Neural crest cell (in vitro differentiated cells): ENCODE measurements around the gene IPCEF1. TPM values are rescaled to one million over a fixed set of nuclear protein-coding genes. Genes with fewer than 3 reads are reported as not detected.

Experiments
- DNase-seq: peaks from one replicate; pipeline ENCODE4 v3.0.0; 2021; ENCODE audit warnings: low read depth, mixed read lengths, low spot score
- H3K27ac Mint-ChIP-seq: one replicate; pipeline ENCODE4 v1.8.0; 2021; ENCODE audit warnings: mild to moderate bottlenecking, mixed read lengths; ENCODE audit not compliant: unreplicated experiment
- H3K27me3 Mint-ChIP-seq: 2 replicates; pipeline ENCODE4 v1.8.0; 2021; ENCODE audit warnings: low read depth, mild to moderate bottlenecking, mixed read lengths
- H3K36me3 Mint-ChIP-seq: 2 replicates; pipeline ENCODE4 v1.8.0; 2021; ENCODE audit warnings: low read depth, mild to moderate bottlenecking, mixed read lengths
- H3K4me1 Mint-ChIP-seq: 2 replicates; pipeline ENCODE4 v1.8.0; 2021; ENCODE audit warnings: mixed read lengths
- H3K4me3 Mint-ChIP-seq: one replicate; pipeline ENCODE4 v1.8.0; 2021; ENCODE audit warnings: mild to moderate bottlenecking, mixed read lengths
- H3K9me3 Mint-ChIP-seq: 2 replicates; pipeline ENCODE4 v1.8.0; 2021; ENCODE audit warnings: mixed read lengths
- total RNA-seq: library from RNA; stranded (reverse); gene quantifications from 2 replicates; pipeline ENCODE4 v1.2.1, GENCODE V29; 2021
- TF ChIP-seq, protein P1 (sequence below): fragments of 200-600 bp; sonication (generic); conservative IDR thresholded peaks from 2 replicates; pipeline ENCODE4 v1.5.0; 2021; ENCODE audit warnings: antibody characterized with exemption, mild to moderate bottlenecking

IPCEF1 gene
- total RNA-seq, 1 donor from 2014 or later, result 0.28 TPM

DNA sequence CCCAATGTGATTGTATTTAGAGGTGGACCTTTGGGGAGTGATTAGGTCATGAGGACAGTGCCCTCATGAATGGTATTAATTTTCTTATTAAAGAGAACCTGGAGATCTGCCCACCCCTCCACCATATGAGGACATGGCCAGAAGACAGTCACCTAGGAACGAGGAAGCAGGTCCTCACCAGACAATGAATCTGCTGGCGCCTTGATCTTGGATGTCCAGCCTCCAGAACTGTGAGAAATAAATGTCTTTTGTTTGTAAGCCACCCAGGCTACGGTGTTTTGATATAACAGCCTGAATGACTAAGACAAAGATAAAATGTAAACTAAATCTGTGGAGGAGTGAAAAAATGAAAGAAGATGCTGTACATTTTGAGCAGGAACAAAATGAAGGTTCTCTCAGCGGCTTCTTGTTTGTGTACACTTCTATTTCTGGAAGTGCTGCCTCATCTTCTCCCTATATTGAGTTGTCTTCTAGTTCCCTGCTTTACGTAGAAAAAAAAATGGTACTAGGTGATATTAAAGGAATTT, 1.5 kb upstream of the IPCEF1 start:
- H3K36me3 Mint-ChIP-seq, result no peaks in the 10 kb centered on the region
- no peak overlapping the region for H3K4me3 Mint-ChIP-seq
- DNase-seq, result no peak
- TF ChIP-seq, protein P1, sequence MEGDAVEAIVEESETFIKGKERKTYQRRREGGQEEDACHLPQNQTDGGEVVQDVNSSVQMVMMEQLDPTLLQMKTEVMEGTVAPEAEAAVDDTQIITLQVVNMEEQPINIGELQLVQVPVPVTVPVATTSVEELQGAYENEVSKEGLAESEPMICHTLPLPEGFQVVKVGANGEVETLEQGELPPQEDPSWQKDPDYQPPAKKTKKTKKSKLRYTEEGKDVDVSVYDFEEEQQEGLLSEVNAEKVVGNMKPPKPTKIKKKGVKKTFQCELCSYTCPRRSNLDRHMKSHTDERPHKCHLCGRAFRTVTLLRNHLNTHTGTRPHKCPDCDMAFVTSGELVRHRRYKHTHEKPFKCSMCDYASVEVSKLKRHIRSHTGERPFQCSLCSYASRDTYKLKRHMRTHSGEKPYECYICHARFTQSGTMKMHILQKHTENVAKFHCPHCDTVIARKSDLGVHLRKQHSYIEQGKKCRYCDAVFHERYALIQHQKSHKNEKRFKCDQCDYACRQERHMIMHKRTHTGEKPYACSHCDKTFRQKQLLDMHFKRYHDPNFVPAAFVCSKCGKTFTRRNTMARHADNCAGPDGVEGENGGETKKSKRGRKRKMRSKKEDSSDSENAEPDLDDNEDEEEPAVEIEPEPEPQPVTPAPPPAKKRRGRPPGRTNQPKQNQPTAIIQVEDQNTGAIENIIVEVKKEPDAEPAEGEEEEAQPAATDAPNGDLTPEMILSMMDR, result no peak
- H3K9me3 Mint-ChIP-seq, result no peaks in the 10 kb centered on the region
- peaks cover 13% of the 10 kb centered on the region for H3K4me1 Mint-ChIP-seq
- no peaks in the 10 kb centered on the region for H3K27me3 Mint-ChIP-seq
- H3K27ac Mint-ChIP-seq, result no peak overlapping the region

DNA sequence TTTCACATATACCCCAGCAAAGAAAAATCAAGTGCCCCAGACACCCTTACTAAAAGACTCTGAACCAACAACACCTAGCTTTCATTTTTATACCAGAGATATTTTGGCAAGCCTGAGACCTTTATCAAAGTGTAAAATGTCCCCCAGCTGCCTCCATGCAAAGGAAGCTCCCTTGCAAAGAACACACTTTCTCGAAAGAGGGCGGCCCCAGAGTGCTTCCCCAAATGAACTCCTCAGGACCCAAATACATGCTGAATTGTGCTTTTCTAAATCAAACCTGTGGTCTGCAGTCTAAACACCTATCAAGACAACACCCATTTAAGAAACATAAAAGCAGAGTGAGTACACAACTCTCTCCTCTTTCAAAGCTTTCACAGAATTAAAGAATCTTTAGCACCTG, 490 bp downstream of the IPCEF1 start:
- no peak for DNase-seq
- TF ChIP-seq, protein P1, result no peak
- no peak overlapping the region for H3K27ac Mint-ChIP-seq
- H3K36me3 Mint-ChIP-seq, result no peaks in the 10 kb centered on the region
- H3K4me1 Mint-ChIP-seq, result peaks cover 16% of the 10 kb centered on the region
- H3K9me3 Mint-ChIP-seq, result no peaks in the 10 kb centered on the region
- no peaks in the 10 kb centered on the region for H3K27me3 Mint-ChIP-seq
- no peak overlapping the region for H3K4me3 Mint-ChIP-seq

DNA sequence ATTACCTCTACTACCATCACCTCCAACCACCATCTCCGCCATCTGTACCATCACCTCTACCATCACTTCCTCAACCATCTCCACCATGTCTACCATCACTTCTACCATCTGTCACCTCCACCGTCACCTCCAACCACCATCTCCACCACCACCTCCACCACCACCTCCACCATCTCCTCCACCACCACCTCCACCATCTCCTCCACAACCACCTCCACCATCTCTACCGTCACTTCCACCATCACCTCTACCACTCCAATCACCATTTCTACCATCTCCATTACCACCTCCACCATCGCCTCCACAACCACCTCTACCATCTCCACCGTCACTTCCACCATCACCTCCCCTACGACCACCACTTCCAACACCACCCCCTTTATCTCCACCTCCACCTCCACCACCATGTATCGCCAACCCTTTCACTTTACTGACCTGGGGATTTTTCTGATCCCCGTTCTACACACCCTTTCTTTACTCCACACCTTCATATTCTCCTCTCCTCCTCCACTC, 2.3 kb downstream of the IPCEF1 start:
- H3K36me3 Mint-ChIP-seq, result no peaks in the 10 kb centered on the region
- no peak for DNase-seq
- H3K4me3 Mint-ChIP-seq, result no peak overlapping the region
- TF ChIP-seq, protein P1, result no peak
- H3K4me1 Mint-ChIP-seq, result peaks cover 17% of the 10 kb centered on the region
- no peaks in the 10 kb centered on the region for H3K27me3 Mint-ChIP-seq
- H3K9me3 Mint-ChIP-seq, result no peaks in the 10 kb centered on the region
- no peak overlapping the region for H3K27ac Mint-ChIP-seq

DNA sequence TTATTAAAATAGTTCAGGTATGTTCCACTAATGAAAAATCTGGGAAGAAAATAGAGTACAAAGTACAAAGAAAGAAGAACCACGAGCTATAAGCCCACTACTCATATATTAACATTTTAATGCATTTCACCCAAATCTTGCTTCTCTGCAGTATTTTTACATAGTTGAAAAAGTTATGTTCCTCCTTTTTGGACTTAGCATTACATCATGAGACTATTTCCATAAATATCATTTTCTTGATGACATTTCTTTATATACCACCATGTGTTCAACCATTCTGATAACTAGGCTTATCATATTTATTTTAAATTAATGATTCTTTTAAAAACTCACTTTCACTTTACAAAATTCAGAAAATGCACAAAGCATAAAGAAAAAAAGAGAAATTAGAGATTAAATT, 3.0 kb downstream of the IPCEF1 start:
- Mint-ChIP-seq H3K27ac (no peak overlapping the region), H3K27me3 (no peaks in the 10 kb centered on the region), H3K4me1 (peaks cover 11% of the 10 kb centered on the region), H3K9me3 (no peaks in the 10 kb centered on the region), H3K36me3 (no peaks in the 10 kb centered on the region), H3K4me3 (no peak overlapping the region)
- TF ChIP-seq, protein P1, result no peak
- no peak for DNase-seq

DNA sequence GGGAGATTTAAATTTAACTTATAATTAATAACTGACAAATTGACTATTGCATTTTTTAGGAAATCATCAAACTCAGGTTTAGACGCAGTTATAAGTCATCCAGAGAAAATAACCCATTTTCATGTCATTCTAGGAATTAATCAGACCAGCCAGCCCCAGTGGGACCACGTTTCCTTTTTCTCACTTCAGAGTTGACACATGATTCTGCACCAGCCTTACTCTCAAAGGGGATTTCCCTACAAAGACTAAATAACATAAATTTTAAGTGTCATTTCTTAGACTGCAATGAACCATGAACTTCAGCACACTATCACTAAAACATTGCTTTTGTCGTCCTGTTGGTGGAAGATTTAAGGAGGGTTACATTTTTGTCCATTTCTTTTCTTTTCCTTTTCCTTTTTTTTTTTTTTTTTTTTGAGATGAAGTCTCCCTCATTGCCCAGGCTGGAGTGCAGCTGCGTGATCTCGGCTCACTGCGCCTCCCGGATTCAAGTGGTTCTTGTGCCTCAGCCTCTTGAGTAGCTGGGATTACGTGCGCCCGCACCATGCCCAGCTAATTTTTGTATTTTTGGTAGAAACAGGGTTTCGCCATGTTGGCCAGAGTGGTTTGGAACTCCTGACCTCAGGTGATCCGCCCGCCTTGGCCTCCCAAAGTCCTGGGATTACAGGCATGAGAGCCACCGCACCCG, 3.6 kb downstream of the IPCEF1 start:
- Mint-ChIP-seq H3K4me3 (no peak overlapping the region), H3K4me1 (peaks cover 11% of the 10 kb centered on the region), H3K9me3 (no peaks in the 10 kb centered on the region), H3K27ac (no peak overlapping the region), H3K36me3 (no peaks in the 10 kb centered on the region), H3K27me3 (no peaks in the 10 kb centered on the region)
- TF ChIP-seq, protein P1, result no peak
- no peak for DNase-seq
